H1 (cell line): ENCODE data around the gene MICOS13.

Experiments
- CTCF ChIP-seq, 3 experiments: IDR thresholded peaks; 1 replicate in 2 of 3; 2 replicates in 1 of 3; pipeline versions ENCODE4 v1.5.1 to v1.6.1; 2011; ENCODE audit warnings: low read length in 3 of 3, mild to moderate bottlenecking in 3 of 3, inconsistent platforms in 2 of 3, low read depth in 1 of 3, moderate library complexity in 1 of 3; ENCODE audit not compliant: insufficient read depth in 1 of 3; ENCODE audit errors: control extremely low read depth in 1 of 3
- EZH2 ChIP-seq: fragments of 200-600 bp; sonication (generic); IDR thresholded peaks from 2 replicates; pipeline ENCODE4 v1.7.1; 2012; ENCODE audit warnings: low read depth, mild to moderate bottlenecking, moderate library complexity, low read length, inconsistent platforms; ENCODE audit not compliant: severe bottlenecking
- POLR2A ChIP-seq, 2 experiments: IDR thresholded peaks; 1 replicate in 1 of 2; 2 replicates in 1 of 2; pipeline ENCODE4 v1.6.1; 2011; ENCODE audit warnings: low read depth in 2 of 2, low read length in 2 of 2, mild to moderate bottlenecking in 2 of 2; ENCODE audit errors: control extremely low read depth in 1 of 2
- POLR2AphosphoS5 ChIP-seq: IDR thresholded peaks from 2 replicates; pipeline ENCODE4 v1.6.1; 2011; ENCODE audit warnings: low read depth, low read length
- TAF1 ChIP-seq: IDR thresholded peaks from 2 replicates; pipeline ENCODE4 v1.6.1; 2011; ENCODE audit warnings: mild to moderate bottlenecking, low read depth, low read length
- USF2 ChIP-seq: IDR thresholded peaks from 2 replicates; pipeline ENCODE4 v1.6.1; 2011; ENCODE audit warnings: low read length, improper control_type of control experiment

DNA sequence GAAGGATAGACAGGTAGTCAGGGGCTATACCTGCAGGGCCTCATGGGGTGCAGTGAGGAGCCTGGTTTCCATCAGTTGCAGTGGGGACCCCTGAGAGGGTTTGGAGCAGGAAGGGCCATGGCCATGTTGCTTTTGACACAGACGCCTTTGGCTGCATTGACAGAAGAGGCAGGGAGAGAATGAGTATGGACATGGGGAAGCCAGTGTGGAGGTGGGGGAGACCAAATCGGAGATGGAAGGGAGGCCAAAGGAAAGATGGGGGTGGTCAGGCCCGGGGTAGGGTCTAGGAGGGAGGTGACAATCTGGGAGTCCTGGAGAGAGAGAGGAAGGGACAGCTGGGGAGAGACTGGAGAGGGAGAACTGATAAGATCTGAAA, 1.8 kb upstream of the MICOS13 start:
- no peak for TF ChIP-seq CTCF (IDR thresholded peaks at IDR 0.05; ENCODE audit: control extremely low read depth in 1 of 3, insufficient read depth in 1 of 3, low read depth in 1 of 3, low read length in 3 of 3)
- TF ChIP-seq POLR2AphosphoS5, result no peak
- TF ChIP-seq POLR2A (IDR thresholded peaks at IDR 0.05; ENCODE audit: control extremely low read depth in 1 of 2, low read depth in 2 of 2, low read length in 2 of 2), result no peak
- TF ChIP-seq EZH2, result no peak
- TF ChIP-seq TAF1, result no peak
- no peak for TF ChIP-seq USF2
